ENCODE measurements around the gene TMEM31.

DNA sequence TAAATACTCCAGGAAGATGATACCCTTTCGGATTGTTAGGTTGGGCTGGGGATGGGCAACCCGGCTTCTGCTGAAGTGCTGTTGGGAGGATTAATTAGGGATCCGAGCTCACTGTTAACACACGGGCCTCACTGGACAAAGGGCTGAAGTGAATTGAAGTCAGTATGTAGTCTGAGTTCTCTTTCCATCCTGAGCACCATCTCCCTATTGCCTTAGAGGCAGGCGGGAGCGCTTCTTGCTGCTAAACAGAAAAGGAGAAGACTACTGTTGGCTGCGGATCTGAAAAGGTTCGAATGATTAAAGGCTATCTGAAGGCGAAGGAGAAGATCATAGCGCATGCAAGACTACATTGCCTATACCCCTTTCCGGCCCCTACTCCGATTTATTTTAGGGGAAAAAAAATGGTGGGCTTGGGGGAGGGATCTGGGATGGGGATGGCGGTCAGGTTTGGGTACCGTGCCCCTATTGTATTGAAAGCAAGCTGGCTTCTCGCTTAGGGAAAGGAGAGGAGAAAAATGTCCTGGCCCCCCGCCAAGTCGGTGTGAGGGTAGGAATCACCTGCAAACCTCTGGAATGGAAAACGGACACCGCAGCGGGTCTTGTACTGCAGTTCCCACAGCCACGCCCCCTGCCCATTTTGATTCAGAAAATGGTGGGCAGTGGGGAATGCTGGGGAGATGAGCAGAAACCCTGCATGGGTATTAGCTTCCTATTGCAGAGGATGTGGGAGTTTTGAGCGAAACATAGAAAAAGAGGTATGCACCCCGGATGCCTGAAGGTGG, 46.5 kb upstream of the TMEM31 start:
- TF ChIP-seq, protein P1, sequence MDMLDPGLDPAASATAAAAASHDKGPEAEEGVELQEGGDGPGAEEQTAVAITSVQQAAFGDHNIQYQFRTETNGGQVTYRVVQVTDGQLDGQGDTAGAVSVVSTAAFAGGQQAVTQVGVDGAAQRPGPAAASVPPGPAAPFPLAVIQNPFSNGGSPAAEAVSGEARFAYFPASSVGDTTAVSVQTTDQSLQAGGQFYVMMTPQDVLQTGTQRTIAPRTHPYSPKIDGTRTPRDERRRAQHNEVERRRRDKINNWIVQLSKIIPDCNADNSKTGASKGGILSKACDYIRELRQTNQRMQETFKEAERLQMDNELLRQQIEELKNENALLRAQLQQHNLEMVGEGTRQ (CRISPR knock-in tag; IDR thresholded peaks at IDR 0.05), result no peak
- TF ChIP-seq, protein P2, sequence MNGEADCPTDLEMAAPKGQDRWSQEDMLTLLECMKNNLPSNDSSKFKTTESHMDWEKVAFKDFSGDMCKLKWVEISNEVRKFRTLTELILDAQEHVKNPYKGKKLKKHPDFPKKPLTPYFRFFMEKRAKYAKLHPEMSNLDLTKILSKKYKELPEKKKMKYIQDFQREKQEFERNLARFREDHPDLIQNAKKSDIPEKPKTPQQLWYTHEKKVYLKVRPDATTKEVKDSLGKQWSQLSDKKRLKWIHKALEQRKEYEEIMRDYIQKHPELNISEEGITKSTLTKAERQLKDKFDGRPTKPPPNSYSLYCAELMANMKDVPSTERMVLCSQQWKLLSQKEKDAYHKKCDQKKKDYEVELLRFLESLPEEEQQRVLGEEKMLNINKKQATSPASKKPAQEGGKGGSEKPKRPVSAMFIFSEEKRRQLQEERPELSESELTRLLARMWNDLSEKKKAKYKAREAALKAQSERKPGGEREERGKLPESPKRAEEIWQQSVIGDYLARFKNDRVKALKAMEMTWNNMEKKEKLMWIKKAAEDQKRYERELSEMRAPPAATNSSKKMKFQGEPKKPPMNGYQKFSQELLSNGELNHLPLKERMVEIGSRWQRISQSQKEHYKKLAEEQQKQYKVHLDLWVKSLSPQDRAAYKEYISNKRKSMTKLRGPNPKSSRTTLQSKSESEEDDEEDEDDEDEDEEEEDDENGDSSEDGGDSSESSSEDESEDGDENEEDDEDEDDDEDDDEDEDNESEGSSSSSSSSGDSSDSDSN (IDR thresholded peaks at IDR 0.05; ENCODE audit: borderline replicate concordance in 1 of 2, low read depth in 2 of 2, low read length in 2 of 2), result no peak
- TF ChIP-seq, protein P3, sequence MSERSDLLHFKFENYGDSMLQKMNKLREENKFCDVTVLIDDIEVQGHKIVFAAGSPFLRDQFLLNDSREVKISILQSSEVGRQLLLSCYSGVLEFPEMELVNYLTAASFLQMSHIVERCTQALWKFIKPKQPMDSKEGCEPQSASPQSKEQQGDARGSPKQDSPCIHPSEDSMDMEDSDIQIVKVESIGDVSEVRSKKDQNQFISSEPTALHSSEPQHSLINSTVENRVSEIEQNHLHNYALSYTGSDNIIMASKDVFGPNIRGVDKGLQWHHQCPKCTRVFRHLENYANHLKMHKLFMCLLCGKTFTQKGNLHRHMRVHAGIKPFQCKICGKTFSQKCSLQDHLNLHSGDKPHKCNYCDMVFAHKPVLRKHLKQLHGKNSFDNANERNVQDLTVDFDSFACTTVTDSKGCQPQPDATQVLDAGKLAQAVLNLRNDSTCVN (CRISPR knock-in tag; IDR thresholded peaks at IDR 0.05), result no peak
- no peak for TF ChIP-seq EZH2 (IDR thresholded peaks at IDR 0.05; ENCODE audit: borderline replicate concordance, low read depth, low read length)
- TF ChIP-seq KDM1A (IDR thresholded peaks at IDR 0.05), result no peak
- TF ChIP-seq, protein P4, sequence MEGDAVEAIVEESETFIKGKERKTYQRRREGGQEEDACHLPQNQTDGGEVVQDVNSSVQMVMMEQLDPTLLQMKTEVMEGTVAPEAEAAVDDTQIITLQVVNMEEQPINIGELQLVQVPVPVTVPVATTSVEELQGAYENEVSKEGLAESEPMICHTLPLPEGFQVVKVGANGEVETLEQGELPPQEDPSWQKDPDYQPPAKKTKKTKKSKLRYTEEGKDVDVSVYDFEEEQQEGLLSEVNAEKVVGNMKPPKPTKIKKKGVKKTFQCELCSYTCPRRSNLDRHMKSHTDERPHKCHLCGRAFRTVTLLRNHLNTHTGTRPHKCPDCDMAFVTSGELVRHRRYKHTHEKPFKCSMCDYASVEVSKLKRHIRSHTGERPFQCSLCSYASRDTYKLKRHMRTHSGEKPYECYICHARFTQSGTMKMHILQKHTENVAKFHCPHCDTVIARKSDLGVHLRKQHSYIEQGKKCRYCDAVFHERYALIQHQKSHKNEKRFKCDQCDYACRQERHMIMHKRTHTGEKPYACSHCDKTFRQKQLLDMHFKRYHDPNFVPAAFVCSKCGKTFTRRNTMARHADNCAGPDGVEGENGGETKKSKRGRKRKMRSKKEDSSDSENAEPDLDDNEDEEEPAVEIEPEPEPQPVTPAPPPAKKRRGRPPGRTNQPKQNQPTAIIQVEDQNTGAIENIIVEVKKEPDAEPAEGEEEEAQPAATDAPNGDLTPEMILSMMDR (IDR thresholded peaks at IDR 0.05 in 2 of 3, conservative IDR thresholded peaks at IDR 0.05 in 1 of 3; ENCODE audit: insufficient read depth in 2 of 3, low read depth in 1 of 3, low read length in 3 of 3), result no peak
- no peak for TF ChIP-seq FOXJ3 (CRISPR knock-in tag; IDR thresholded peaks at IDR 0.05)
- TF ChIP-seq, protein P5, sequence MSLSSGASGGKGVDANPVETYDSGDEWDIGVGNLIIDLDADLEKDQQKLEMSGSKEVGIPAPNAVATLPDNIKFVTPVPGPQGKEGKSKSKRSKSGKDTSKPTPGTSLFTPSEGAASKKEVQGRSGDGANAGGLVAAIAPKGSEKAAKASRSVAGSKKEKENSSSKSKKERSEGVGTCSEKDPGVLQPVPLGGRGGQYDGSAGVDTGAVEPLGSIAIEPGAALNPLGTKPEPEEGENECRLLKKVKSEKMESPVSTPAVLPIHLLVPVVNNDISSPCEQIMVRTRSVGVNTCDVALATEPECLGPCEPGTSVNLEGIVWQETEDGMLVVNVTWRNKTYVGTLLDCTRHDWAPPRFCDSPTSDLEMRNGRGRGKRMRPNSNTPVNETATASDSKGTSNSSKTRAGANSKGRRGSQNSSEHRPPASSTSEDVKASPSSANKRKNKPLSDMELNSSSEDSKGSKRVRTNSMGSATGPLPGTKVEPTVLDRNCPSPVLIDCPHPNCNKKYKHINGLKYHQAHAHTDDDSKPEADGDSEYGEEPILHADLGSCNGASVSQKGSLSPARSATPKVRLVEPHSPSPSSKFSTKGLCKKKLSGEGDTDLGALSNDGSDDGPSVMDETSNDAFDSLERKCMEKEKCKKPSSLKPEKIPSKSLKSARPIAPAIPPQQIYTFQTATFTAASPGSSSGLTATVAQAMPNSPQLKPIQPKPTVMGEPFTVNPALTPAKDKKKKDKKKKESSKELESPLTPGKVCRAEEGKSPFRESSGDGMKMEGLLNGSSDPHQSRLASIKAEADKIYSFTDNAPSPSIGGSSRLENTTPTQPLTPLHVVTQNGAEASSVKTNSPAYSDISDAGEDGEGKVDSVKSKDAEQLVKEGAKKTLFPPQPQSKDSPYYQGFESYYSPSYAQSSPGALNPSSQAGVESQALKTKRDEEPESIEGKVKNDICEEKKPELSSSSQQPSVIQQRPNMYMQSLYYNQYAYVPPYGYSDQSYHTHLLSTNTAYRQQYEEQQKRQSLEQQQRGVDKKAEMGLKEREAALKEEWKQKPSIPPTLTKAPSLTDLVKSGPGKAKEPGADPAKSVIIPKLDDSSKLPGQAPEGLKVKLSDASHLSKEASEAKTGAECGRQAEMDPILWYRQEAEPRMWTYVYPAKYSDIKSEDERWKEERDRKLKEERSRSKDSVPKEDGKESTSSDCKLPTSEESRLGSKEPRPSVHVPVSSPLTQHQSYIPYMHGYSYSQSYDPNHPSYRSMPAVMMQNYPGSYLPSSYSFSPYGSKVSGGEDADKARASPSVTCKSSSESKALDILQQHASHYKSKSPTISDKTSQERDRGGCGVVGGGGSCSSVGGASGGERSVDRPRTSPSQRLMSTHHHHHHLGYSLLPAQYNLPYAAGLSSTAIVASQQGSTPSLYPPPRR (CRISPR knock-in tag; IDR thresholded peaks at IDR 0.05; ENCODE audit: borderline replicate concordance), result no peak
- TF ChIP-seq JUNB (CRISPR knock-in tag; conservative IDR thresholded peaks at IDR 0.05), result no peak

Measured in K562 (cell line).